Measurements from ENCODE around the gene PRR14.

PRR14 gene

GRCh38 chr16:30651124-30652004 lies 604 bp downstream of the PRR14 start (continued):
- TF ChIP-seq POU6F1 (CRISPR knock-in tag; IDR thresholded peaks at IDR 0.05; ENCODE audit: borderline replicate concordance, low read depth) (no peak), ZFP3 (CRISPR knock-in tag; IDR thresholded peaks at IDR 0.05) (no peak)

GRCh38 chr16:30652005-30652296 lies 1.2 kb downstream of the PRR14 start:
- TF ChIP-seq ISL1 (CRISPR knock-in tag; IDR thresholded peaks at IDR 0.05) (no peak), TOX (CRISPR knock-in tag; IDR thresholded peaks at IDR 0.05; ENCODE audit: borderline replicate concordance) (no peak), TCF4 (CRISPR knock-in tag; IDR thresholded peaks at IDR 0.05; ENCODE audit: borderline replicate concordance) (no peak)

GRCh38 chr16:30652718-30653117 lies 2.0 kb downstream of the PRR14 start:
- no peak for TF ChIP-seq POU6F1 (CRISPR knock-in tag; IDR thresholded peaks at IDR 0.05; ENCODE audit: borderline replicate concordance, low read depth)
- no peak for TF ChIP-seq CREB5 (CRISPR knock-in tag; IDR thresholded peaks at IDR 0.05; ENCODE audit: low read depth)
- no peak for TF ChIP-seq ZNF565 (CRISPR knock-in tag; conservative IDR thresholded peaks at IDR 0.05; ENCODE audit: low read depth)
- TF ChIP-seq BACH2 (CRISPR knock-in tag; IDR thresholded peaks at IDR 0.05; ENCODE audit: borderline replicate concordance): no peak
- no peak for ATAC-seq

More at GRCh38 chr16:30652005-30652296, 1.2 kb downstream of the PRR14 start:
- no peak for ATAC-seq

- no peak for ATAC-seq
- TF ChIP-seq OSR1 (CRISPR knock-in tag; IDR thresholded peaks at IDR 0.05) (no peak), TSHZ2 (CRISPR knock-in tag; IDR thresholded peaks at IDR 0.05) (no peak), PPARA (CRISPR knock-in tag; IDR thresholded peaks at IDR 0.05; ENCODE audit: borderline replicate concordance) (no peak), ZFP30 (CRISPR knock-in tag; IDR thresholded peaks at IDR 0.05) (no peak), CSRNP3 (CRISPR knock-in tag; IDR thresholded peaks at IDR 0.05) (no peak), POU6F1 (CRISPR knock-in tag; IDR thresholded peaks at IDR 0.05; ENCODE audit: borderline replicate concordance, low read depth) (no peak), TCF4 (CRISPR knock-in tag; IDR thresholded peaks at IDR 0.05; ENCODE audit: borderline replicate concordance) (no peak), ISL1 (CRISPR knock-in tag; IDR thresholded peaks at IDR 0.05) (no peak), RARB (CRISPR knock-in tag; IDR thresholded peaks at IDR 0.05) (no peak), PATZ1 (CRISPR knock-in tag; IDR thresholded peaks at IDR 0.05; ENCODE audit: borderline replicate concordance) (no peak), ARNTL (CRISPR knock-in tag; IDR thresholded peaks at IDR 0.05; ENCODE audit: borderline replicate concordance, low read depth) (no peak), ZNF70 (CRISPR knock-in tag; IDR thresholded peaks at IDR 0.05) (no peak), BACH2 (CRISPR knock-in tag; IDR thresholded peaks at IDR 0.05; ENCODE audit: borderline replicate concordance) (no peak), TOX (CRISPR knock-in tag; IDR thresholded peaks at IDR 0.05; ENCODE audit: borderline replicate concordance) (no peak), ZFP3 (CRISPR knock-in tag; IDR thresholded peaks at IDR 0.05) (no peak), GLIS3 (CRISPR knock-in tag; IDR thresholded peaks at IDR 0.05) (no peak), ZNF8 (CRISPR knock-in tag; IDR thresholded peaks at IDR 0.05) (no peak), ESRRG (CRISPR knock-in tag; IDR thresholded peaks at IDR 0.05) (no peak), ZNF565 (CRISPR knock-in tag; conservative IDR thresholded peaks at IDR 0.05; ENCODE audit: low read depth) (no peak)
These were observed 4.1 kb downstream of the PRR14 start for GRCh38 chr16:30654856-30655255.

Measured in SK-N-SH treated with all-trans-retinoic acid at 6 μM for 48 hours (cell line).